Neutrophil (primary cell): ENCODE data around the gene GRIK2.

ENCODE experiments used
- H3K27ac ChIP-seq: fragments of 200-600 bp; sonication (generic); 2 replicates; pipeline ENCODE4 v1.5.1; 2016; ENCODE audit warnings: mild to moderate bottlenecking, moderate library complexity
- H3K27me3 ChIP-seq: fragments of 200-600 bp; sonication (generic); 2 replicates; pipeline ENCODE4 v1.6.0; 2016; ENCODE audit warnings: mild to moderate bottlenecking
- H3K36me3 ChIP-seq: fragments of 200-600 bp; sonication (generic); 2 replicates; pipeline ENCODE4 v1.5.1; 2017
- H3K4me1 ChIP-seq, 2 experiments: fragments of 200-600 bp in 1 of 2; sonication (generic) in 1 of 2; 1 replicate in 1 of 2; 2 replicates in 1 of 2; pipeline versions ENCODE4 v1.5.1 to v1.6.1; 2013 to 2016; ENCODE audit warnings: low read depth in 1 of 2, low read length in 1 of 2, mild to moderate bottlenecking in 1 of 2, moderate library complexity in 1 of 2; ENCODE audit not compliant: control insufficient read depth in 1 of 2, insufficient read depth in 1 of 2
- H3K4me3 ChIP-seq, 2 experiments: fragments of 200-600 bp in 1 of 2; sonication (generic) in 1 of 2; 1 replicate in 1 of 2; 2 replicates in 1 of 2; pipeline ENCODE4 v1.5.1; 2013 to 2016; ENCODE audit warnings: low read depth in 1 of 2, low read length in 1 of 2, mild to moderate bottlenecking in 1 of 2, moderate library complexity in 1 of 2
- H3K9me3 ChIP-seq: fragments of 200-600 bp; sonication (generic); 2 replicates; pipeline ENCODE4 v1.5.1; 2016
- CTCF ChIP-seq: fragments of 200-600 bp; sonication (generic); IDR thresholded peaks from 2 replicates; pipeline ENCODE4 v1.5.1; 2016; ENCODE audit warnings: antibody characterized with exemption

GRIK2 gene

GRCh38 chr6:101676187-101676586 is 282.7 kb downstream of the GRIK2 start:
- no peaks in the 10 kb centered on the region for H3K27me3 ChIP-seq
- H3K4me1 ChIP-seq: no peaks in the 10 kb centered on the region
- H3K9me3 ChIP-seq: no peaks in the 10 kb centered on the region
- TF ChIP-seq CTCF: no peak
- no peak overlapping the region for H3K4me3 ChIP-seq
- H3K36me3 ChIP-seq: no peaks in the 10 kb centered on the region
- no peak overlapping the region for H3K27ac ChIP-seq

DNA sequence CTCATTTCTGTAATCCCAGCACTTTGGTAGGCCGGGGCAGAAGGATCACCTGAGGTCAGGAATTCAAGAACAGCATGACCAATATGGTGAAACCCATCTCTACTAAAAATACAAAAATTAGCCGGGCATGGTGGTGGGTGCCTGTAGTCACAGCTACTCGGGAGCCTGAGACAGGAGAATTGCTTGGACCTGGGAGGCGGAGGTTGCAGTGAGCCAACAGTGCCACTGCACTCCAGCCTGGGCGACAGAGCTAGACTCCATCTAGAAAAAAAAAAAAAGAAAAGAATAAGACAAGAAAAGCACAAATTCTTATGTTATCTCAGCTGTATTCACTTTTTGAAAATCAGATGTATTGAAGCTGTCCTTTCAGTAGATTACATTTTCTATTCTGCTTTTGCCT is 289.4 kb downstream of the GRIK2 start:
- Histone ChIP-seq H3K27ac (no peak overlapping the region), H3K4me1 (no peaks in the 10 kb centered on the region), H3K9me3 (no peaks in the 10 kb centered on the region), H3K4me3 (no peak overlapping the region), H3K27me3 (no peaks in the 10 kb centered on the region), H3K36me3 (no peaks in the 10 kb centered on the region)
- TF ChIP-seq CTCF: no peak

DNA sequence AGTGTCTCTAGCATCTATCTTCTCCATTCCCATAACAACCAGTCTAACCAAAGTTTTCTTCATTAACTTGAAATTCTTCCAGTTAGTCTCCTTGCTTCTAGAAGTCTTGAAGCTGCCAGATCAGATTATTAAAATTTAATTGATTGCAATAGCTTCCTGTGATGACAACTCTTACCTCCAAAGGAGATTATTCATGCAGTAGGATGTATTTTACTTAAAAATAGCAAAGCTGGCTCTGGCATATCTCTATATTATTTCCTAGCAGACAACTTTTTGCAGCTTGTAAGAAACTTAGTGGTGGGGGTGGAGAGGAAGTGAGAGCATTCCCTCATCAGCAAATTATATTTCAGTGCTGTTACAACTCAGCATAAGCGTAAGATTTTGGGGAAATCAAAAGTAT is 290.4 kb downstream of the GRIK2 start:
- H3K9me3 ChIP-seq: no peaks in the 10 kb centered on the region
- TF ChIP-seq CTCF: no peak
- H3K4me1 ChIP-seq: no peaks in the 10 kb centered on the region
- H3K27ac ChIP-seq: no peak overlapping the region
- H3K4me3 ChIP-seq: no peak overlapping the region
- no peaks in the 10 kb centered on the region for H3K36me3 ChIP-seq
- H3K27me3 ChIP-seq: no peaks in the 10 kb centered on the region

DNA sequence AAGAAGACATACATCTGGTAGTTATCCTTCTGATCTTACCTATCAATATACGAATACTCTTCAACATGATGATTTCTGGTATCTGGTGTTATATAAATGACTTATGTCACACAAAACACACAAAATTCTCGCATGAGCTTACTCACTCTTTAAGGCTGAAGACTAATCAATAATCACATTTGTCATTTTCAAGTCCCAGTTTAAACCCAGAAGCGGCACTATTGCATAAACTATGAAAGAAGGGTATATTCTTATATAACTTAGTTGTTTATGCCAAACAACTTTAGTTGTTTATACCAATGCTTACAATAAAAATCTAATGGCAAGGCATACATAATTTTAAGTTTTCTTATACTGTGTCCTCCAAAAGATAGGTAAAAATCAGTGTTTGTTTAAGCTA is 293.1 kb downstream of the GRIK2 start:
- no peaks in the 10 kb centered on the region for H3K36me3 ChIP-seq

GRCh38 chr6:101689156-101689555 is 295.6 kb downstream of the GRIK2 start:
- H3K4me3 ChIP-seq: no peak overlapping the region
- no peaks in the 10 kb centered on the region for H3K4me1 ChIP-seq
- H3K9me3 ChIP-seq: no peaks in the 10 kb centered on the region
- no peak for TF ChIP-seq CTCF
- no peaks in the 10 kb centered on the region for H3K27me3 ChIP-seq
- no peak overlapping the region for H3K27ac ChIP-seq
- H3K36me3 ChIP-seq: no peaks in the 10 kb centered on the region

More for the DNA sequence above, 293.1 kb downstream of the GRIK2 start:
- Histone ChIP-seq H3K9me3 (no peaks in the 10 kb centered on the region), H3K4me1 (no peaks in the 10 kb centered on the region), H3K4me3 (no peak overlapping the region), H3K27ac (no peak overlapping the region), H3K27me3 (no peaks in the 10 kb centered on the region)
- TF ChIP-seq CTCF: no peak

DNA sequence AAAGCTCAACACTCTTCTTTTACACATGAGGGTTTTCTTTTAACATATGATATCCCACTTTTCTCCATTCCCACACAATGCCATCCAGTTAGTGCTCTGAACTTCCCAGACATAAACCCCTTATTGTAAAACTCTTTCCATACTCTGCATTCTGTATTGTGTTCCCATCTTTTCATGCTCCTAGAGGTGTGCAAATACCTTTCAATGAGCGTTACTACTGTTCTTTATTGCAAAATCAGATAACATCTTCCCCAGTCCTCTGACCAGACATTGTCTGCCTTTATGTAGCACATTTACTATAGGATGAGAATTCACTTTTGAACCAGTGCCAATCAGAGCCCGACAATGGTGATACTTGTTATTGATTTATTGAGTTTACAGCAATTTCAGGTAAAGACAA is 296.2 kb downstream of the GRIK2 start:
- TF ChIP-seq CTCF: no peak
- Histone ChIP-seq H3K27ac (no peak overlapping the region), H3K27me3 (no peaks in the 10 kb centered on the region), H3K4me3 (no peak overlapping the region), H3K36me3 (no peaks in the 10 kb centered on the region), H3K9me3 (no peaks in the 10 kb centered on the region), H3K4me1 (no peaks in the 10 kb centered on the region)
